Adrenal gland (tissue), 19 donors: Measurements from ENCODE around the gene TK2. TPM values are rescaled to one million over a fixed set of nuclear protein-coding genes. Genes with fewer than 3 reads are reported as not detected.
A peak's percentile ranks its signal among the peaks of the same experiment; 100 is the strongest.
"Not testable (repeated sequence)": the region's sequence is repeated elsewhere in the genome, so short reads cannot be mapped to it uniquely, and the experiment has no call there.

Source experiments
- DNase-seq, 7 donors: peaks; one replicate each; pipeline ENCODE4 v3.0.0-alpha.2; 2019 to 2020
- H3K27ac ChIP-seq, 5 donors: fragments of 200-600 bp; sonication (generic) in 4 of 5; 1 replicate in 3 of 5; 2 replicates in 2 of 5; pipeline versions ENCODE4 v1.5.1 to v1.8.0; 2016 to 2020; ENCODE audit warnings: mild to moderate bottlenecking in 1 of 5
- H3K27me3 ChIP-seq: fragments of 200-600 bp; 2 replicates; pipeline ENCODE4 v1.8.0; 2021
- H3K36me3 ChIP-seq, 2 donors: fragments of 200-600 bp; replicated peaks in 1 of 2; 1 replicate in 1 of 2; 2 replicates in 1 of 2; pipeline versions ENCODE4 v1.5.1 to v1.8.0; 2018 to 2022
- H3K4me1 ChIP-seq, 2 donors: fragments of 200-600 bp; replicated peaks in 1 of 2; 1 replicate in 1 of 2; 2 replicates in 1 of 2; pipeline versions ENCODE4 v1.5.1 to v1.8.0; 2018 to 2021
- H3K4me3 ChIP-seq, 4 donors: fragments of 200-600 bp; sonication (generic) in 3 of 4; one replicate each; pipeline ENCODE4 v1.5.1; 2016 to 2018
- H3K9me3 ChIP-seq, 3 donors: fragments of 200-600 bp; sonication (generic) in 1 of 3; replicated peaks in 1 of 3; 1 replicate in 2 of 3; 2 replicates in 1 of 3; pipeline versions ENCODE4 v1.5.1 to v1.8.0; 2016 to 2021
- CTCF ChIP-seq, 6 experiments: fragments of 450-650 bp in 4 of 6; fragments of 200-600 bp in 2 of 6; sonication (generic) in 1 of 6; IDR thresholded peaks; 1 replicate in 5 of 6; 2 replicates in 1 of 6; pipeline versions ENCODE4 v1.5.1 to v1.8.0; 2016 to 2021; ENCODE audit warnings: antibody characterized with exemption in 6 of 6, mild to moderate bottlenecking in 2 of 6, moderate library complexity in 1 of 6
- POLR2A ChIP-seq, 2 donors: fragments of 450-650 bp; IDR thresholded peaks; one replicate each; pipeline ENCODE4 v1.6.1; 2017; ENCODE audit warnings: antibody characterized with exemption in 2 of 2, mild to moderate bottlenecking in 2 of 2, moderate library complexity in 1 of 2
- WGBS, 4 donors: extraction: QIAGEN DNeasy Blood & Tissue Kit in 2 of 4; methylation state at CpG; one replicate each; pipeline versions ENCODE4 v1.1.5 to v1.1.7; 2013 to 2017; 5-methylcytosine and 5-hydroxymethylcytosine counted together
- intact Hi-C, 2 donors: fragments of 100-400 bp; cut with DNase I; formaldehyde crosslinking; loops; one replicate each; pipeline versions ENCODE4 v1.14.1 to v1.15.0; 2022 to 2023
- long read RNA-seq, 10 donors: library from polyadenylated mRNA in 3 of 10; unstranded in 2 of 10; stranded (forward) in 1 of 10; transcript quantifications; one replicate each; pipeline ENCODE4 v2.0.0 and lab custom pipeline, GENCODE V29; 2021 to 2026
- polyA plus RNA-seq, 3 donors: library from polyadenylated mRNA; stranded (reverse); fragments of 200-250 nt in 2 of 3; fragments of 350-450 nt in 1 of 3; fragmentation: Illumina TruSeq in 1 of 3; extraction: RNeasy Lipid Tissue Mini Kit (QIAGEN cat#74804) in 1 of 3; gene quantifications; one replicate each; pipeline ENCODE4 v1.2.3, GENCODE V29; 2013 to 2014
- total RNA-seq, 9 donors: library from RNA; depleted of rRNA in 4 of 9; stranded (reverse); fragments of >200 nt in 4 of 9; fragments of 120-200 nt in 1 of 9; fragmentation: NEBNext Ultra II Directional in 1 of 9; extraction: Animal tissue kit (Norgen Biotek cat#: 25700) in 1 of 9; gene quantifications; one replicate each; pipeline versions ENCODE4 v1.1.0 to v1.2.4, GENCODE V29; 2013 to 2023
- donor health status: healthy with polysubstance abuse.
- donor health status: Bipolar disorder and iron deficiency.
- donor health status: DM: yes; HTN: yes; CAD: no.
- donor health status: DM: no; HTN: no; CAD: no.
- donor health status: DM: no; HTN: no; CAD: no.
- donor health status: DM: yes; HTN: yes; CAD: no.

Gene TK2
- total RNA-seq (10 to 100 TPM; 43.0 to 78.9 (median 66.6) TPM), polyA plus RNA-seq (10 to 100 TPM; 24.9 to 45.3 (median 29.8) TPM)
- long read RNA-seq, donor 1, full-length matches to known transcripts = 4 of 4 reads
- long read RNA-seq, donor 1, partial matches to known transcripts = 0 of 4 reads
- long read RNA-seq, donor 1, other reads (novel, unspliced or antisense) = 0 of 4 reads
- long read RNA-seq, donor 2, full-length matches to known transcripts = 4 of 4 reads
- long read RNA-seq, donor 2, partial matches to known transcripts = 0 of 4 reads
- long read RNA-seq, donor 2, other reads (novel, unspliced or antisense) = 0 of 4 reads
- long read RNA-seq, donor 3, full-length matches to known transcripts = 3 of 3 reads
- long read RNA-seq, donor 3, partial matches to known transcripts = 0 of 3 reads
- long read RNA-seq, donor 3, other reads (novel, unspliced or antisense) = 0 of 3 reads
- long read RNA-seq, donor 4, full-length matches to known transcripts = 8 of 40 reads
- long read RNA-seq, donor 4, partial matches to known transcripts = 0 of 40 reads
- long read RNA-seq, donor 4, other reads (novel, unspliced or antisense) = 32 of 40 reads
- long read RNA-seq, donor 5, full-length matches to known transcripts = 76 of 85 reads
- long read RNA-seq, donor 5, partial matches to known transcripts = 5 of 85 reads
- long read RNA-seq, donor 5, other reads (novel, unspliced or antisense) = 4 of 85 reads
- long read RNA-seq, donor 6, partial matches to known transcripts = 0 of 35 reads
- long read RNA-seq, donor 6, other reads (novel, unspliced or antisense) = 35 of 35 reads
- long read RNA-seq, donor 7, full-length matches to known transcripts = 3 of 3 reads
- long read RNA-seq, donor 7, partial matches to known transcripts = 0 of 3 reads
- long read RNA-seq, donor 7, other reads (novel, unspliced or antisense) = 0 of 3 reads
- long read RNA-seq, donor 8, full-length matches to known transcripts = 8 of 8 reads
- long read RNA-seq, donor 8, partial matches to known transcripts = 0 of 8 reads
- long read RNA-seq, donor 8, other reads (novel, unspliced or antisense) = 0 of 8 reads
- long read RNA-seq, donor 9, full-length matches to known transcripts = 6 of 11 reads
- long read RNA-seq, donor 9, partial matches to known transcripts = 5 of 11 reads
- long read RNA-seq, donor 9, other reads (novel, unspliced or antisense) = 0 of 11 reads
- long read RNA-seq, donor 10, full-length matches to known transcripts = 3 of 3 reads
- long read RNA-seq, donor 10, partial matches to known transcripts = 0 of 3 reads
- long read RNA-seq, donor 10, other reads (novel, unspliced or antisense) = 0 of 3 reads

DNA sequence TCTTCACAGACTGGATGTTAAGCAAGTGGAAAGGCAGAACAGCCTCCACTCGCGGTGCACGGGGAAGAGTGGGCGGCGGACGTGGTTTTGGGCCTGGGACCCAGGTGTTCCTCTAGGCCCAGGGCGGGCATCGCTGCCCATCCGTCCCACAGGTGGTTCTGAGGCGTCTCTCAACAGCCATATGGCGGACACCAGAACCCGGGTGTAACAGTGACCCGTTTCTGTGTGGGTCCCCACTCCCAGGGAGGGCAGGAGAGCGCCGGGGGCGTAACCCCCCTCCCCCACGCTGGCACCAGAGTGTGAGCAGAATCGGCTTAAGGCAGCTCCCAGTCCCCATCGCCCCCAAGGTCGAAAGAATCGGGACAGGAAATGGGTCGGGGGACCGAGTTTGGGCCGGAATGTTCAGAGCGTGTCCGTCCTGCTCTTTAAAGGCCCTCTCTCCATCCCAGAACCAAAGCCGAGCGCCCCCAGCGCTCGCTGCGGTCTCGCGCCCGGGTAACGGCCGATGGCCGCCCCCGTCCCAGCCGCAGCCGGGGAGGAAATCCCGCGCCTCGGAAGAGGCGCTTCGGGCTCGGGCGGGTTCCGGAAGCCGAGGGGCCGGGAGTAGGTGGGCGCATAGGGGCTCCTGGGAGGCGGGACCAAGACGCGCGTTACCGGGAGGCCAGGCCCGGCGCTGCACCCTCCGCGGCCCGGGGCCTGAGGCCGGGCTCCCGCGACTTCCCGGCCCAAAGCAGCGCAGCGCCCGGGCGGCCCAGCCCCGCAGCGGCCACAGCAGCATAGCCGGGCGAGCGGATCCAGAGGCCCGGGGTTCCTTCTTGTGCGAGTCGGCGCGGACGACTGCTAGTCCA lies at the start of gene TK2:
Gene TK2, minus strand, starts transcription at position 839 of the 848 bp plus-strand sequence. Its CDS starts 61 bp downstream, at position 778.
- intact Hi-C loops = loop anchor here in 1 of 2 donors (5.0 kb wide), 1 partner anchor 53 kb away; the partner anchor contains the start of gene CMTM3
- peaks cover 25 to 50% of the 10 kb centered on the region in 2 donors for H3K4me1 ChIP-seq

DNA sequence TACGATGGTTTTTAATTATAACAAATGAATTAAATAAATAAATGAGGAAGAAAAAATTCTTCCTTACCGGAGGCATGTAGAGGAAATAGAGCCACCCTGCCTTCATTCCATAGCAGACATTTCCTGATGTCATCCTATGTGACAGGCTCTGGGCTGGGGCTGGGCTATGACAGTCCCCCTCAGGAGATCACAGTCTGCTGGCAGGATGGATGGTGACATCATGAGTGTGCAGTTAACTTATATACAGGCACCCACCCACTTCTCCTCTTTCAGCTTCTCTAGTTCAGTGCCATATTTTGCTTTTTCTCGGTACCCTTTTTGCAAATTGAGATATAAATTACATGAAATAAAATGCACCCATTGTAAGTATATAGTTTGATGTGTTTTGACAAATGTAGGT lies 48.2 kb upstream of the TK2 start:
- no peak overlapping the region for H3K27ac ChIP-seq
- DNase-seq = no peak
- intact Hi-C loops = no loop called here
- no peaks in the 10 kb centered on the region for H3K9me3 ChIP-seq
- no peaks in the 10 kb centered on the region for H3K4me1 ChIP-seq
- 73 to 78% (median 77%) methylated on average over 3 of the region's 3 CpGs for WGBS, 4 donors
- TF ChIP-seq CTCF (IDR thresholded peaks at IDR 0.05) (no peak), POLR2A (IDR thresholded peaks at IDR 0.05) (no peak)
- no peaks in the 10 kb centered on the region for H3K36me3 ChIP-seq
- H3K27me3 ChIP-seq = no peaks in the 10 kb centered on the region
- H3K4me3 ChIP-seq = no peak overlapping the region

More for the DNA sequence above, at the start of gene TK2:
- no peaks in the 10 kb centered on the region for H3K36me3 ChIP-seq
- peak within 1 kb of the TSS; percentile 56 to 90 (median 70) for H3K4me3 ChIP-seq
- 0 to 24% (median 3%) methylated on average over 7 to 80 of the region's 80 CpGs for WGBS, 4 donors
- no peaks in the 10 kb centered on the region for H3K9me3 ChIP-seq
- peak within 1 kb of the TSS; percentile 45 to 96 (median 92) for H3K27ac ChIP-seq
- H3K27me3 ChIP-seq = no peaks in the 10 kb centered on the region
- peak; percentile 67 to 87 for TF ChIP-seq POLR2A (IDR thresholded peaks at IDR 0.05)
- peak in 2 of 6 experiments; percentile 22 to 23 for TF ChIP-seq CTCF (IDR thresholded peaks at IDR 0.05)
- DNase-seq = peak; percentile 45 to 84 (median 59)

DNA sequence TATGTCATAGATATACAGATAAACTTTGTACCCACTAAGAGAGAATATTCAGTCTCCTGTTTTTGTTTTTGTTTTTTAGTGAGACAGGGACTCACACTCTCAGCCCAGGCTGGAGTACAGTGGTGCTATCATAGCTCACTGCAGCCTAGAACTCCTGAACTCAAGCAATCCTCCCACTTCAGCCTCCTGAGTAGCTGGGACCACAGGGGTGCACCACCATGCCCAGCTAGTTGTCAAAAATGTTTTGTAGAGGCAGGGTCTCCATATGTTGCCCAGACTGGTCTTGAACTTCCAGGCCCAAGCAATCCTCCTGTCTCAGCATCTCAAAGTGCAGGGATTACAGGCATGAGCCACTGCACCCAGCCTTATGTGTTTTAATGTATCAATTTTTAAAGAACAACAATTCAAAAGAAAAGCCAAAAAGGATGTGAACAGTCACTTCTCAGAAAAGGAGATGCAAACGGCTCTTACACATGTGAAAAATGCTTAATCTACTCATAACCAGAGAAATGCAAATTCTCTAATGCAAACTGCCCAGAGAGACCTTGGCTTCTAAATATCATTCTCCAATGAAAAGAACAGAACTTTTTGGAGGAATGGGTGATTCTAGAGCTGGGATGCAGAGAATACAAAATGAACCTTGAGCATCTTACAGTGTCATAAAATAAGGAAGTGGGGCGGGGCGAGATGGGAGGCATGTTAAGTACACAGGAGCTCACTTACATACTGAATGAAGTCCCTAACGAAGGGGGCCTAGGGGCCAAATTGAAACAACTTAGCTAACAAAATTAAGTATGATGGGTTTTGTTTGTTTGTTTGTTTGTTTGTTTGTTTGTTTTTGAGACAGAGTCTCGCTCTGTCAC lies 47.3 kb upstream of the TK2 start:
- 79 to 88% (median 82%) methylated on average over 5 of the region's 5 CpGs for WGBS, 4 donors
- Histone ChIP-seq H3K36me3 (no peaks in the 10 kb centered on the region), H3K27ac (no peak overlapping the region), H3K4me1 (no peaks in the 10 kb centered on the region), H3K27me3 (no peaks in the 10 kb centered on the region), H3K9me3 (no peaks in the 10 kb centered on the region), H3K4me3 (no peak overlapping the region)
- DNase-seq = no peak
- intact Hi-C loops = no loop called here
- TF ChIP-seq POLR2A (IDR thresholded peaks at IDR 0.05) (no peak), CTCF (IDR thresholded peaks at IDR 0.05) (no peak)

DNA sequence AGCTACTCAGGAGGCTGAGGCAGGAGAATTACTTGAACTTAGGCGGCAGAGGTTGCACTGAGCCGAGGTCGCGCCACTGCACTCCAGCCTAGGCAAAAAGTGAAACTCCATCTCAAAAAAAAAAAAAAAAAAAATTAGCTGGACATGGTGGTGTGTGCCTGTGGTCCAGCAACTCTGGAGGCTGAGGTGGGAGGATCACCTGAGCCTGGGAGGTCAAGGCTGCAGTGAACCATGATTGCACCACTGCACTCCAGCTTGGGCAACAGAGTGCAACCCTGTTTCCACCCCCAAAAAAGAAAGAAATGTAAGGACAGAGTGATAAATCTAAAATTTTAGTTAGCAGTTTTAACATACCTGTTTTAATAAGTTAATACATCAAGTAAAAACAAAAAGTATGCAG lies 46.6 kb upstream of the TK2 start:
- 91 to 100% (median 97%) methylated on average over 4 of the region's 4 CpGs for WGBS, 4 donors
- DNase-seq, intact Hi-C loops: not testable (repeated sequence)

More for the DNA sequence above, 46.6 kb upstream of the TK2 start:
- not testable (repeated sequence) for H3K27ac ChIP-seq, H3K36me3 ChIP-seq, H3K27me3 ChIP-seq, H3K4me1 ChIP-seq, H3K4me3 ChIP-seq, H3K9me3 ChIP-seq
